ENCODE measurements around the gene EHD1. TPM values are rescaled to one million over a fixed set of nuclear protein-coding genes. Genes with fewer than 3 reads are reported as not detected.
A peak's percentile ranks its signal among the peaks of the same experiment; 100 is the strongest.

The EHD1 gene
- total and polyA plus RNA-seq, 5 experiments from 2014 or later: 137 to 226 (median 164) TPM

- H3K9me3 Mint-ChIP-seq: no peaks in the 10 kb centered on the region
- no peak overlapping the region for H3K4me3 Mint-ChIP-seq
- H3K36me3 Mint-ChIP-seq: peaks cover 0 to 17% (median 2%) of the 10 kb centered on the region in 3 donors
- POLR2A ChIA-PET: interaction anchor here (1.0 kb wide), 1 partner anchor 704 kb away, joined by 3 read pairs; no protein-coding TSS in a partner anchor
- H3K27ac Mint-ChIP-seq: no peak overlapping the region
- DNase-seq (peak in 1 of 10 donors; percentile 61), ATAC-seq (no peak)
- no peaks in the 10 kb centered on the region for H3K27me3 Mint-ChIP-seq
- H3K4me1 Mint-ChIP-seq: peaks cover 0 to 4% (median 0%) of the 10 kb centered on the region in 4 donors
These were observed 42.6 kb downstream of the EHD1 start for GRCh38 chr11:64835616-64836447.

- Mint-ChIP-seq H3K4me3 (no peak overlapping the region), H3K4me1 (peaks cover 0 to 4% (median 0%) of the 10 kb centered on the region in 4 donors), H3K36me3 (peaks cover 0 to 18% (median 2%) of the 10 kb centered on the region in 3 donors), H3K27me3 (no peaks in the 10 kb centered on the region), H3K27ac (no peak overlapping the region), H3K9me3 (no peaks in the 10 kb centered on the region)
- no peak for DNase-seq
- POLR2A ChIA-PET: interaction anchor here (0.6 to 1.1 kb wide), 2 partner anchors 24 to 262 kb away, joined by 3 read pairs; partner anchors contain the start of genes MEN1 and VPS51
- no peak for ATAC-seq
These were observed 43.5 kb downstream of the EHD1 start for GRCh38 chr11:64834723-64835615.

- Mint-ChIP-seq H3K27ac (no peak overlapping the region), H3K4me1 (peaks cover 0 to 2% (median 0%) of the 10 kb centered on the region in 4 donors), H3K27me3 (no peaks in the 10 kb centered on the region), H3K36me3 (peaks cover 0 to 13% (median 0%) of the 10 kb centered on the region in 3 donors), H3K4me3 (no peak overlapping the region), H3K9me3 (no peaks in the 10 kb centered on the region)
- DNase-seq: no peak
- POLR2A ChIA-PET: interaction anchor here (0.6 to 1.1 kb wide), 3 partner anchors 23 to 262 kb away, joined by 3 read pairs; partner anchors contain the start of genes MEN1 and VPS51
- no peak for ATAC-seq
These were observed 44.2 kb downstream of the EHD1 start for GRCh38 chr11:64834031-64834722.

- no peak for ATAC-seq
- Mint-ChIP-seq H3K27me3 (no peaks in the 10 kb centered on the region), H3K4me3 (no peak overlapping the region), H3K36me3 (peaks cover 0 to 18% (median 0%) of the 10 kb centered on the region in 3 donors), H3K27ac (no peak overlapping the region), H3K9me3 (no peaks in the 10 kb centered on the region), H3K4me1 (peaks cover 0 to 2% (median 0%) of the 10 kb centered on the region in 4 donors)
- POLR2A ChIA-PET: interaction anchor here (1.0 to 1.1 kb wide), 2 partner anchors 23 to 54 kb away, joined by 3 read pairs; partner anchors contain the start of gene MEN1
- no peak for DNase-seq
These were observed 44.9 kb downstream of the EHD1 start for GRCh38 chr11:64833509-64833908.

GRCh38 chr11:64833198-64833502 lies 45.3 kb downstream of the EHD1 start:
- ATAC-seq (no peak), DNase-seq (no peak)
- Mint-ChIP-seq H3K9me3 (no peaks in the 10 kb centered on the region), H3K27me3 (no peaks in the 10 kb centered on the region), H3K4me3 (no peak overlapping the region), H3K36me3 (peaks cover 0 to 19% (median 3%) of the 10 kb centered on the region in 3 donors), H3K27ac (no peak overlapping the region), H3K4me1 (peaks cover 0 to 2% (median 0%) of the 10 kb centered on the region in 4 donors)
- POLR2A ChIA-PET: interaction anchor here (1.0 kb wide), 1 partner anchor 54 kb away, joined by 3 read pairs; no protein-coding TSS in a partner anchor

- Mint-ChIP-seq H3K4me1 (peaks cover 0 to 2% (median 0%) of the 10 kb centered on the region in 4 donors), H3K36me3 (peaks cover 0 to 24% (median 7%) of the 10 kb centered on the region in 3 donors), H3K9me3 (no peaks in the 10 kb centered on the region), H3K27ac (no peak overlapping the region), H3K4me3 (no peak overlapping the region), H3K27me3 (no peaks in the 10 kb centered on the region)
- DNase-seq: peak in 1 of 10 donors; percentile 56
- ATAC-seq: no peak
- POLR2A ChIA-PET: no interaction called here
These were observed 45.8 kb downstream of the EHD1 start for GRCh38 chr11:64832467-64833197.

- H3K9me3 Mint-ChIP-seq: no peaks in the 10 kb centered on the region
- no peak overlapping the region for H3K4me3 Mint-ChIP-seq
- POLR2A ChIA-PET: interaction anchor here (0.8 kb wide), 1 partner anchor 47 kb away, joined by 4 read pairs; no protein-coding TSS in a partner anchor
- H3K4me1 Mint-ChIP-seq: peaks cover 0 to 2% (median 0%) of the 10 kb centered on the region in 4 donors
- H3K36me3 Mint-ChIP-seq: peaks cover 0 to 27% (median 7%) of the 10 kb centered on the region in 3 donors
- H3K27ac Mint-ChIP-seq: peak overlapping the region in 2 of 10 donors; percentile 49 to 59
- DNase-seq (no peak), ATAC-seq (no peak)
- no peaks in the 10 kb centered on the region for H3K27me3 Mint-ChIP-seq
These were observed 47.0 kb downstream of the EHD1 start for GRCh38 chr11:64831411-64831891.

GRCh38 chr11:64829536-64830251 lies 48.7 kb downstream of the EHD1 start:
- no peaks in the 10 kb centered on the region for H3K27me3 Mint-ChIP-seq

GRCh38 chr11:64827451-64827839 lies 51.0 kb downstream of the EHD1 start:
- Mint-ChIP-seq H3K4me1 (peaks cover 0 to 2% (median 0%) of the 10 kb centered on the region in 4 donors), H3K27me3 (no peaks in the 10 kb centered on the region), H3K27ac (peak overlapping the region in 1 of 10 donors; percentile 51), H3K9me3 (no peaks in the 10 kb centered on the region), H3K36me3 (peaks cover 0 to 38% (median 7%) of the 10 kb centered on the region in 3 donors), H3K4me3 (no peak overlapping the region)
- POLR2A ChIA-PET: no interaction called here
- DNase-seq (peak in 1 of 10 donors; percentile 57), ATAC-seq (no peak)

More at GRCh38 chr11:64829536-64830251, 48.7 kb downstream of the EHD1 start:
- DNase-seq: peak in 1 of 10 donors; percentile 59
- ATAC-seq: no peak
- no peak overlapping the region for H3K27ac Mint-ChIP-seq
- no peaks in the 10 kb centered on the region for H3K9me3 Mint-ChIP-seq
- POLR2A ChIA-PET: interaction anchor here (0.8 kb wide), 1 partner anchor 46 kb away, joined by 3 read pairs; no protein-coding TSS in a partner anchor
- H3K4me3 Mint-ChIP-seq: no peak overlapping the region
- peaks cover 0 to 40% (median 7%) of the 10 kb centered on the region in 3 donors for H3K36me3 Mint-ChIP-seq
- peaks cover 0 to 2% (median 0%) of the 10 kb centered on the region in 4 donors for H3K4me1 Mint-ChIP-seq

- no peak overlapping the region for H3K27ac Mint-ChIP-seq
- DNase-seq (no peak), ATAC-seq (no peak)
- peaks cover 0 to under 1% (median 0%) of the 10 kb centered on the region in 4 donors for H3K4me1 Mint-ChIP-seq
- H3K4me3 Mint-ChIP-seq: no peak overlapping the region
- no peaks in the 10 kb centered on the region for H3K9me3 Mint-ChIP-seq
- peaks cover 0 to 35% (median 7%) of the 10 kb centered on the region in 3 donors for H3K36me3 Mint-ChIP-seq
- H3K27me3 Mint-ChIP-seq: no peaks in the 10 kb centered on the region
- POLR2A ChIA-PET: interaction anchor here (1.8 kb wide), 1 partner anchor 16 kb away, joined by 9 read pairs; the partner anchor contains the start of gene MEN1
These were observed 51.6 kb downstream of the EHD1 start for GRCh38 chr11:64826578-64827450.
